ENCODE data around the gene MAPK8IP2.
A peak's percentile ranks its signal among the peaks of the same experiment; 100 is the strongest.
"Not testable (repeated sequence)": the region's sequence is repeated elsewhere in the genome, so short reads cannot be mapped to it uniquely, and the experiment has no call there.

Gene MAPK8IP2

GRCh38 chr22:50612528-50613221 is 12.1 kb downstream of the MAPK8IP2 start:
- no peak for DNase-seq (ENCODE audit: low read depth in 2 of 2)

- DNase-seq (ENCODE audit: low read depth in 2 of 2), result no peak
These were observed 12.8 kb downstream of the MAPK8IP2 start for GRCh38 chr22:50613291-50613981.

- DNase-seq (ENCODE audit: low read depth in 2 of 2), result not testable (repeated sequence)
These were observed 13.7 kb downstream of the MAPK8IP2 start for GRCh38 chr22:50614296-50614695.

GRCh38 chr22:50620593-50621355 is 20.2 kb downstream of the MAPK8IP2 start:
- peak in 1 of 2 donors; percentile 56 for DNase-seq (ENCODE audit: low read depth in 2 of 2)

DNA sequence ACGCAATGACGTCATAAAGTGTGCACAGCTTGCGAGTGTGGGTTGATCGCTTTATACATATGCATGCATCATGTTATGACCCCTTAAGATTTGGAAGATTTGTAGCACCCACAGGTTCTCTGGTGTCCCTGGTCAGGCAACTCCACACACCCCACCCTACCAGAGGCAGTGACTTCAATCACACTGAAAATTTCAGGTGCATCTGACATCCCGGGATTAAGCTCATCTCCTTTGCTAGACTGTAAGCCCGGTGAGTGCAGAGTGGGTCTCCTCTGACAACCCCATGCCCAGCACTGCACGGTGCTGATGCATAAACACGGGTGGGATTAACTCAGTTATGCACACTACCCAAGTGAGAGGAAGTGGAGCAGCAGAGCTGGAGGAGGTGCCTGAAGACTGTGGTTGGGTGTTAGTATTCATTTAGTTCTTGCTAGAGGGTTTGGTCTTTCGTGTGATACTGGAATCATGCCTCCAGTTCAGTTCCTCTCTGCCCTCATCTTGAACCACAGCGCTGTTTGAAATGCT is 20.8 kb downstream of the MAPK8IP2 start:
- peak in 1 of 2 donors; percentile 42 for DNase-seq (ENCODE audit: low read depth in 2 of 2)

DNA sequence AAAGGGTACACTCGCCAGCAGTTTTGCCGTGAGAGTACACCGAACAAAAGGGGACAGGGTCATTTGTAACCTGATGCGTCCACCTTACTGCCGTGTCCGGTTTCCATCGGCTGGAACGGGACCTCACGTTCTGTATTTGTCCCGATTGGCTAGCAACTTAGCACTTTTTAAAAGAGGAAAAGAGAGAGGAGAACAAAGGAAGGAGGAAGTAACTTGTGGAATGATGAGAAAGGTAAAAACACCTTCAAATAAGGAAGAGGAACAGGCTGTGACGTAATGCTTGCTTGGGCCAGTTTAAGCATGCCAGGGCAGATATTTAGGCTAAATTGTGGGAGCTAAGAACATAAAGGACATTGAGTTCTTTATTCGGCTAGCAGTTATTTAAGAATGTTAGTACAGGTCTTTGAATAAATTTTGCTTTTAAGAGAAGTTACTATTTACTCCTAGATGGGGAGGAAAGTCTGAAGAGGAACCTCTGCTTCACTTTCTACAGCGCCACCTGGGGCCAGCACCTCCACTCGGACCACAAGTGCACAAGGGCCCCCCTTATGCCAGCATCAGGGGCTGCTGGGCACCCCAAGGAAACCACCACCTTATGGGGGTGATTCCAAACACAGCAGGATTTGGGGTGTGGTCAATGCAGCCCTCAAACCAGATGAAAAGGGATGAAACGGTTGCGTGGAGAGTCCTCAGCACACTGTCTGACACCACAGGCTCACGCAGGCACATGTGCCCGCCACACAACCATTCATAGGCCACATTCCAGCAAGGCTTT is 21.5 kb downstream of the MAPK8IP2 start:
- no peak for DNase-seq (ENCODE audit: low read depth in 2 of 2)

- no peak for DNase-seq (ENCODE audit: low read depth in 2 of 2)
These were observed 22.2 kb downstream of the MAPK8IP2 start for GRCh38 chr22:50622723-50623327.

GRCh38 chr22:50624347-50625130 is 23.9 kb downstream of the MAPK8IP2 start:
- DNase-seq (ENCODE audit: low read depth in 2 of 2), result no peak

DNA sequence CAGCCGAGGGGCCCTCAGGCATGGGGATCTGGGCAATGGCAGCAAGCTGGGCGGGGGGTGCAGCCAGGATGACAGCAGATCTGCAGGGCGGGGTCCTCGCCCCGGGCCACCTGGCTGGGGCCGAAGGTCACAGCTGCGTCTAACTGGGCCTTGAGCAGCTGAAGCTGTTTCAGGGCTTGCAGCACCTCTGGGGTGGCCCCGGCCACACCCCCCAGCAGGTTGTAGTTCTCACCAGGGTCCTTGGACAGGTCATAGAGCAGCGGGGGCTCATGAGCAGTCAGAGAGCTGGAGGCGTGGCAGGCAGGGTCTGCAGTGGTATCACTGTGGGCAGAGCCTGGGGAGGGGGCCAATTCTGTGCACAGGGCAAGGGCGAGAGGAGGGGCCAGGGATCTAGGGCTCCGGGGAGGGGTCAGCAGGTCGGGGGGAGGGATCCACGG is 24.6 kb downstream of the MAPK8IP2 start:
- DNase-seq (ENCODE audit: low read depth in 2 of 2), result no peak

- DNase-seq (ENCODE audit: low read depth in 2 of 2), result no peak
These were observed 25.1 kb downstream of the MAPK8IP2 start for GRCh38 chr22:50625568-50626313.

GRCh38 chr22:50626314-50626849 is 25.8 kb downstream of the MAPK8IP2 start:
- DNase-seq (ENCODE audit: low read depth in 2 of 2), result no peak

GRCh38 chr22:50626850-50627641 is 26.5 kb downstream of the MAPK8IP2 start:
- DNase-seq (ENCODE audit: low read depth in 2 of 2), result no peak

GRCh38 chr22:50627642-50628542 is 27.3 kb downstream of the MAPK8IP2 start, which contains the start of gene ARSA:
Gene ARSA (minus strand): TSS chr22:50628152. CDS start chr22:50627779, 373 bp downstream.
- DNase-seq (ENCODE audit: low read depth in 2 of 2), result peak; percentile 58 to 64

DNA sequence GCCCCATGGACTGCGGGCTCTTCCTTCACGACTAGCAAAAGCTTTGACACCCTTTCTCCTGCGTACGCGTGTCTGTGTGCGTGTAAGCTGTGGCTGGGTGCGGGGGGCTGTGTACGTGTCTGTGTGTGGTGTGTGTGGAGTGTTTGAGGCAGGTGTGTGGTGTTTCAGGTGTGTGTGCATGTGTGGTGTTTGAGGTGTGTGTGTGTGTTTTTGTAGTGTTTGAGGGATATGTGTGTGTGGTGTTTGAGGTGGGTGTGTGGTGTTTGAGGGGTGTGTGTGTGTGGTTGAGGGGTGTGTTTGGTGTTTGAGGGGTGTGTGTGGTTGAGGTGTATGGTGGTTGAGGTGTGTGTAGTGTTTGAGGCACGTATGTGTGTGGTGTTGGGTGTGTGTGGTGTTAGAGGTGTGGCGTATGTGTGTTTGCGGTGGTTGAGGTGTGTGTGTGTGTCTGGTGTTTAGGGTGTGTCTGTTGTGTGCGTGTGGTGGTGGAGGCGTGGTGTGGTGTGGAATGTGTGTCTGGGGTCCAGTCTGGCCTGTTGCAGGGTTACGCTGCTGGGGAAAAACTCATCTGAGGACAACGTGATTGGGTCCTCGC is 28.0 kb downstream of the MAPK8IP2 start:
- no peak for DNase-seq (ENCODE audit: low read depth in 2 of 2)

DNA sequence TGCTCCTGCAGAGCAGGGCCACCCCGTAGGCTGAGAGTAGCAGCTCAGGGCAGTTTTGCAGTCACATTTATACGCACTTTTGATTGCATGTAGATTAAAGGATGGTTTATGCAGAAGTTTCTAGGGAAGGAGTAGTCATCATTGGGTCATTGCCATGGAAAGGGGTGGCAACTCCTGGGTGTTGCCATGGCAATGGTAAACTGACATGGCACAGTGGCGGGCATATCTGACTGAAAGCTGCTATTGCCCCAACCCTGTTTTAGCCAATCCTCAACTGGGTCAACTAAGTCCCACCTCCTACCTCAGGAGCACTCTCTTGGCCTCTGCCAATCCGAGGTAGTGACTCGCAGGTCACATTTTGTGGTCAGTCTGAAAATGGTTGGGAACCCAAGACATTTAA is 29.8 kb downstream of the MAPK8IP2 start:
- no peak for DNase-seq (ENCODE audit: low read depth in 2 of 2)

DNA sequence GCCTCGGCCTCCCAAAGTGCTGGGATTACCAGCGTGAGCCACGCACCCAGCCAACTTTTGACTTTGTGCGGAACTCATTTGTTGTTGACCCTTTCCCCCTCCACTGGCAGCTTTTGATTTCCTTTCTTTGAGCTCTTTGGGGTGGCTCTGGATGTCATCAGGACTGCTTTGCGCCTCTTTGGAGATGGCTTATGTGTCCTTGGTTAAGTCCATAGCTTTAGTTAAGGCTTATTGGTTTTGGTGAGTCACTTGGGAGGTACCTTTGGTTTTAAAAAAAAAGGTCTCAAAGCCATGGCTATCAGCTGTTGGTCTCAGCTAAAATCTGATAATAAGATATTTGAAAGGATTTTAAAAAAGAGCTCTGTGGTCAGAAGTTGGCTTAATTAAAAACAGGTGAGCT is 32.5 kb downstream of the MAPK8IP2 start:
- DNase-seq (ENCODE audit: low read depth in 2 of 2), result no peak

DNA sequence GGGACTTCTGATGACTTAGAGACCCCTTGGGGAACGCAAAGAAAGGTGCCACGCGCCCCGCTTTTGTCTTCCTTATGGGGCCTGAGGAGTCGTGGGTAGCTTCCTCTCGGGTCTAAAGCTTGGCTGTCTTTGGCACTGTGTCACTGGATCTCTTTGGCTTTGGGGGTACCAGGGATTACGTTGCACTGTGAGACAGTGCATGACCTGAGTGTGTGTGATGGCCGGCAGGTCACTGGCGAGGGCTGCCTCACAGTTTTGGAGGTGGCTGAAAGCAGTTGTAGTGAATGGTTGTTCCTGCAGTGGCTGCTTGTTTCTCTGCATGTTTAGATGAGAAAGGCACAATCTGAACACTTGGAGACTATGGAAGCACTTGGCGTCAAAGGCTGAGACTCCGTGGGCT is 33.2 kb downstream of the MAPK8IP2 start:
- no peak for DNase-seq (ENCODE audit: low read depth in 2 of 2)
